HepG2 (cell line): ENCODE results near the gene PKMYT1. TPM values are rescaled to one million over a fixed set of nuclear protein-coding genes. Genes with fewer than 3 reads are reported as not detected.
A peak's percentile ranks its signal among the peaks of the same experiment; 100 is the strongest.

Experiments
- ATF5 ChIP-seq: sonication (generic); formaldehyde crosslinking; IDR thresholded peaks from 2 replicates; pipeline ENCODE4 v1.4.0; 2020; ENCODE audit warnings: mild to moderate bottlenecking, low read depth, missing genetic modification reagents
- GPN1 ChIP-seq: sonication (generic); formaldehyde crosslinking; IDR thresholded peaks from 2 replicates; pipeline ENCODE4 v1.5.1; 2020; ENCODE audit warnings: missing genetic modification reagents, borderline replicate concordance
- HNF1B ChIP-seq: sonication (generic); formaldehyde crosslinking; IDR thresholded peaks from 2 replicates; pipeline ENCODE4 v1.5.1; 2020; ENCODE audit warnings: mild to moderate bottlenecking, moderate library complexity, missing genetic modification reagents
- KLF16 ChIP-seq, 2 experiments: sonication (generic) in 1 of 2; formaldehyde crosslinking in 1 of 2; IDR thresholded peaks; 2 replicates each; pipeline versions ENCODE4 v1.6.1 to v1.8.0; 2016 to 2023; ENCODE audit warnings: missing genetic modification reagents in 2 of 2, missing compliant biosample characterization in 1 of 2
- NCOR1 ChIP-seq: fragments of 200-600 bp; sonication (generic); IDR thresholded peaks from 2 replicates; pipeline ENCODE4 v1.7.0; 2017; ENCODE audit warnings: antibody characterized with exemption, low read length, borderline replicate concordance
- NPAS2 ChIP-seq: sonication (generic); formaldehyde crosslinking; IDR thresholded peaks from 2 replicates; pipeline ENCODE4 v1.8.0; 2022; ENCODE audit warnings: mild to moderate bottlenecking, missing genetic modification reagents, borderline replicate concordance
- PAXIP1 ChIP-seq: sonication (generic); formaldehyde crosslinking; conservative IDR thresholded peaks from 2 replicates; pipeline ENCODE4 v1.4.0; 2020; ENCODE audit warnings: mild to moderate bottlenecking, missing genetic modification reagents, moderate library complexity
- PBX2 ChIP-seq: IDR thresholded peaks from 2 replicates; pipeline ENCODE4 v1.6.1; 2016; ENCODE audit warnings: control low read depth
- RARA ChIP-seq: IDR thresholded peaks from 2 replicates; pipeline ENCODE4 v1.6.1; 2016; ENCODE audit warnings: missing genetic modification reagents, missing compliant biosample characterization
- RARG ChIP-seq: sonication (generic); formaldehyde crosslinking; IDR thresholded peaks from 2 replicates; pipeline ENCODE4 v1.4.0; 2020; ENCODE audit warnings: low read depth, mild to moderate bottlenecking, missing genetic modification reagents
- RNF219 ChIP-seq: sonication (generic); formaldehyde crosslinking; IDR thresholded peaks from 2 replicates; pipeline ENCODE4 v1.5.0; 2020; ENCODE audit warnings: mild to moderate bottlenecking, missing genetic modification reagents
- SSRP1 ChIP-seq: IDR thresholded peaks from 2 replicates; pipeline ENCODE4 v1.6.1; 2016; ENCODE audit warnings: control low read depth
- TGIF2 ChIP-seq: IDR thresholded peaks from 2 replicates; pipeline ENCODE4 v1.6.1; 2016; ENCODE audit warnings: control low read depth, missing compliant biosample characterization
- ZBTB21 ChIP-seq: sonication (generic); formaldehyde crosslinking; IDR thresholded peaks from 2 replicates; pipeline ENCODE4 v1.4.0; 2020; ENCODE audit warnings: missing genetic modification reagents
- ZNF20 ChIP-seq: sonication (generic); formaldehyde crosslinking; IDR thresholded peaks from 2 replicates; pipeline ENCODE4 v1.4.0; 2020; ENCODE audit warnings: mild to moderate bottlenecking, moderate library complexity, missing genetic modification reagents
- ZNF382 ChIP-seq: sonication (generic); formaldehyde crosslinking; IDR thresholded peaks from 2 replicates; pipeline ENCODE4 v1.5.0; 2020; ENCODE audit warnings: missing genetic modification reagents, mild to moderate bottlenecking, borderline replicate concordance
- ZNF460 ChIP-seq: sonication (generic); formaldehyde crosslinking; IDR thresholded peaks from 2 replicates; pipeline ENCODE4 v1.5.1; 2020; ENCODE audit warnings: missing genetic modification reagents, mild to moderate bottlenecking, borderline replicate concordance
- ZNF616 ChIP-seq: sonication (generic); formaldehyde crosslinking; IDR thresholded peaks from 2 replicates; pipeline ENCODE4 v1.5.0; 2020; ENCODE audit warnings: low read depth, mild to moderate bottlenecking, missing genetic modification reagents
- ZNF652 ChIP-seq: IDR thresholded peaks from 2 replicates; pipeline ENCODE4 v1.6.1; 2016; ENCODE audit warnings: low read depth, borderline replicate concordance
- ZNF746 ChIP-seq: sonication (generic); formaldehyde crosslinking; IDR thresholded peaks from 2 replicates; pipeline ENCODE4 v1.8.0; 2022; ENCODE audit warnings: mild to moderate bottlenecking, missing genetic modification reagents
- polyA plus RNA-seq, 8 experiments: library from polyadenylated mRNA; depleted of rRNA in 3 of 8; stranded (reverse) in 7 of 8; unstranded in 1 of 8; fragments of >200 nt; fragmentation: Illumina TruSeq in 4 of 8; extraction: Trizol in 4 of 8; gene quantifications; 2 replicates each; pipeline versions ENCODE4 v1.2.1 to v1.2.3, GENCODE V29; 2011 to 2016; ENCODE audit warnings: low read depth in 4 of 8, missing spikeins in 1 of 8, mixed read lengths in 1 of 8; ENCODE audit not compliant: insufficient read depth in 1 of 8
- total RNA-seq, 5 experiments: library from RNA; depleted of rRNA; stranded (reverse); fragments of >200 nt; fragmentation: Illumina TruSeq; extraction: Trizol; gene quantifications; 2 replicates each; pipeline ENCODE4 v1.2.3, GENCODE V29; 2016; ENCODE audit warnings: low read depth in 1 of 5

The PKMYT1 gene
- total and polyA plus RNA-seq, 2 of the 13 experiments (the other 11 are each of a cell fraction or from before 2014, with no cell fraction given) = 7.0 to 27.8 TPM

GRCh38 chr16:3023669-3024478 lies 43.6 kb upstream of the PKMYT1 start, which contains the start of the genes HCFC1R1 and THOC6 (continued):
- TF ChIP-seq PBX2 (CRISPR knock-in tag) (0 out of 2 replicates have a peak, but pooled peaks have one; percentile 16), NCOR1 (peak; percentile 30; the same call in 1 of the 2 replicates), ZNF382 (no peak), NPAS2 (CRISPR knock-in tag) (no peak), ZNF746 (CRISPR knock-in tag) (no peak), ATF5 (CRISPR knock-in tag) (no peak), ZNF616 (CRISPR knock-in tag) (no peak), ZBTB21 (CRISPR knock-in tag) (no peak; the same call in 1 of the 2 replicates), ZNF460 (no peak), ZNF20 (CRISPR knock-in tag) (no peak), HNF1B (CRISPR knock-in tag) (peak; percentile 86), GPN1 (CRISPR knock-in tag) (peak; percentile 31; the same call in 1 of the 2 replicates), TGIF2 (CRISPR knock-in tag) (no peak), KLF16 (CRISPR knock-in tag; IDR thresholded peaks at IDR 0.05) (peak in 1 of 2 experiments; percentile 87; a peak in 2 of 4 replicates), RARA (CRISPR knock-in tag) (no peak), RARG (CRISPR knock-in tag) (no peak), SSRP1 (peak; percentile 94), RNF219 (CRISPR knock-in tag) (no peak), PAXIP1 (CRISPR knock-in tag) (no peak; the same call in 1 of the 2 replicates), ZNF652 (CRISPR knock-in tag) (0 out of 2 replicates have a peak, but pooled peaks have one; percentile 28)
